GM21381 (cell line): ENCODE results near the gene UBL4A.
A peak's percentile ranks its signal among the peaks of the same experiment; 100 is the strongest.

Experiments used
- ATAC-seq: cut with Tn5 transposase; IDR thresholded peaks from one replicate; pipeline ENCODE4 v1.9.1; 2021; ENCODE audit warnings: mild to moderate bottlenecking, moderate library complexity; ENCODE audit not compliant: unreplicated experiment

UBL4A gene

DNA sequence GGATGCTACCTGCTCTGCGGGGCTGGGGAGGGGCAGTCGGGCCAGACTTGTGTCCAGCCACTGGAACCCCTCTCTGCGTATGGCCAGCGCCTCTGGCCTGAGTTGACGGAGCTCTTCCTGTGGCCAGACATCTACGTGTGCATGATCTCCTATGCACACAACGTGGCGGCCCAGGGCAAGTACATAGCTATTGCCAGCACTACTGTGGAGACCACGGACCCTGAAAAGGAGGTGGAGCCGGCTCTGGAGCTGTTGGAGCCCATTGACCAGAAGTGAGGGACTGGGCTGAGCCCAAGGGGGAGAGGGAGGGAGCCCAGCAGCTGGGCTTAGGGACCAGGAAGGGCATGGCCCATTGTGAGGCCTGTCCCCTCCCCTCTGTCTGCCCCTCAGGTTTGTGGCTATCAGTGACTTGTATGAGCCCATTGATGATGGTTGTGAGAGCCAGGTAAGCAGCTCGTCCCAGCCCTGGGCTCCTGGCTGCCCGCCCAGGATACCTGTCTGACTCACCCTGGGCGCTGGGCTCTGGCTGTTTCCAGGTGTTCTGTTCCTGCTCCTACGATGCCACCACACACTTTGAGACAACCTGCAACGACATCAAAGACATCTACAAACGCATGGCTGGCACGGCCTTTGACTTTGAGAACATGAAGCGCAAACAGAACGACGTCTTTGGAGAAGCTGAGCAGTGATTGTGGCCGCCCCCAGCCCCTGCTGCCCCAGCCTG is 44.3 kb downstream of the UBL4A start:
- no peak for ATAC-seq

DNA sequence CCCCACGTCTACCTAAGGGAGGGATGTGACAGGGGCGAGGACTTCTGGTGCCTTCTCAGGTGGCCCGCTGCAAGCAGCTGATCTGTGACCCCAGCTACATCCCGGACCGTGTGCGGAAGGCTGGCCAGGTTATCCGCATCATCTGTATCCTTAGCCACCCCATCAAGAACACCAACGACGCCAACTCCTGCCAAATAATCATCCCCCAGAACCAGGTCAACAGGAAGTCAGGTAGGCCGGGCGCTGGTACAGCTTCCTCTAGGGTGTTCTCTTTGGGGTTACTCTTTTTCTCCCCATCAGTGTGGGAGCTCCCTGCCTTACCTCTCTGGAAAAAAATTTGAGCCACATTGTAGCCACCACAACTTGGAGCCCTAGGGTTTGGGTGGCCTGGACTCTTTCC is 44.9 kb downstream of the UBL4A start:
- no peak for ATAC-seq

DNA sequence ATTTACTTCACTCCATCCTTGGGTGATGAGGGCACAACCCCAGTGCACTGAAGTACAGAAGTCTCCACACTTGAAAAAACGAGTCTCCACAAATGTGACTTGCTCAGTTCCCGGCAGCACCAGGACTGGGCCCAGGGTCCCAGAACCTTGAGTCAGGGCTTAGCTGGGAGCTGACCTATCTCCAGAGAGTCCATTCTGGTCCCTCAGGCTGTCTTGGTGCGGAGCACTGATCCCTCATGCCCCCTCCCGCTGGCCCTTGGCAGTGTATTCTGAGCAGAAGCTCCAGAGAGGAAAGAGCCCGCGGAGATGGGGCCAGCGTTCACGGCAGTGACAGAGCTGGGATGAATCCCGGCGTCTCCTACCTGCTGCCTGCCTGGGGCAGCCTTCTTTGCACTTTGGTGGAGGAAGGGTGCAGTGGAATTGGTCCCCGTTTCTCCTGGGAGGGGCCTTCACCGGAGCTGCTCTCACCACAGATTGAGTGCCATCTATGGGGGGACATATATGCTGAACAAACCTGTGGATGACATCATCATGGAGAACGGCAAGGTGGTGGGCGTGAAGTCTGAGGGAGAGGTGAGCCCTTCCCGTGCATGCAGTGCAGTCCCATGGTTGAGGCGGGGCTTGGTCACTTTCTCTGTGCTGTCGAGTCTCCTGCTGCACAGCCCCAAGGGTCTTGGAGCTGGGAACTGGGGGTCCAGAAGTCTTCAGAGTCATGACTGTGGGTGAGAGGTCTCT is 45.6 kb downstream of the UBL4A start:
- no peak for ATAC-seq

DNA sequence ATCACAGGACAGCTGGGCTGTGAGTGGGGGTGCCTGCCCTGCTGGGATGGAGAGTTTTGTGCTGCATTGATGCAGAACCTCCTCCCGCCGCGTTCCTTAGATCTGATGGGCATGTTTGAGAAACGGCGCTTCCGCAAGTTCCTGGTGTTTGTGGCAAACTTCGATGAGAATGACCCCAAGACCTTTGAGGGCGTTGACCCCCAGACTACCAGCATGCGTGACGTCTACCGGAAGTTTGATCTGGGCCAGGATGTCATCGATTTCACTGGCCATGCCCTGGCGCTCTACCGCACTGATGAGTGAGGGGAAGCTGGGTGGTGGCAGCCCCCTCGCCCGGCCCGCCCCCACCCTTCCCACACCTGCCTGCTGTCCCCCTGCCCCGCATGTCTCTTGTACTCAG is 46.6 kb downstream of the UBL4A start:
- no peak for ATAC-seq

DNA sequence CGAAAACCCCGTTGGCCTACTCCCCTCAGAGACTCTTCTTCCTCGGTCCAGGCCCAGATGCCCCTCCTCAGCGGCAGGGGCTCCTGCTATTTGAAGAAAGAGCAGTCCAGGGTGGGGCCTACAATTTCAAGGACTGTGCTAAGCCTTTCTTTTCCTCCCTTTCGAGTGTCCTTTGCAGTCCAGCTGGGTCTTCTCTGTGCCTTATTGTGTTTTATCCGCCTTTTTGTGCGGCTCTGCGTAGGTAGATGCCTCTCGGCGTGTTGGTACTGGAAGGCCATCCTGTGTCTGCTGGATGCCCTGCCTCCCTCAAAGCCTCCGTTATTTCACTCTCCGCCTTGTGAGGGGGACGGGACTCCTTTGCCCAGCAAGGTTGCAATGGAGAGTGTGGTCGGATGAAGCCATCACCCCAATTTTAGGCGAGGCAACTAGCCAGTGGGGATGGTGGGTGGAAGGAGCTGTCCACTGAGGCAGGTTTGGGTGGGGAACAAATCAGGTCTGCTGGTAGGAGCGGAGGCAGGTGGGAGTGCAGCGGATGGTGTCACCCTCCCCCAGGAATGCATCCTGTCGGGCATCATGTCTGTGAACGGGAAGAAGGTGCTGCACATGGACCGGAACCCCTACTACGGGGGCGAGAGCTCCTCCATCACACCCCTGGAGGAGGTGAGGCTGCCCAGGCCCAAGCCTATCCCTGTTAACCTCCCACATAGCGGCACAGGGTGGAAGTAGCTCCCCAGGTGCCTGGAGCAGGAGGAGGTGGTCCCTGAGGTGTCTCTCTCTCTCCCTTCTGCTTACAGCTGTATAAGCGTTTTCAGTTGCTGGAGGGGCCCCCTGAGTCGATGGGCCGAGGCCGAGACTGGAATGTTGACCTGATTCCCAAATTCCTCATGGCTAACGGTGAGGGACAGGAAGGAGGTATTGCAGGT is 48.2 kb downstream of the UBL4A start:
- no peak for ATAC-seq

DNA sequence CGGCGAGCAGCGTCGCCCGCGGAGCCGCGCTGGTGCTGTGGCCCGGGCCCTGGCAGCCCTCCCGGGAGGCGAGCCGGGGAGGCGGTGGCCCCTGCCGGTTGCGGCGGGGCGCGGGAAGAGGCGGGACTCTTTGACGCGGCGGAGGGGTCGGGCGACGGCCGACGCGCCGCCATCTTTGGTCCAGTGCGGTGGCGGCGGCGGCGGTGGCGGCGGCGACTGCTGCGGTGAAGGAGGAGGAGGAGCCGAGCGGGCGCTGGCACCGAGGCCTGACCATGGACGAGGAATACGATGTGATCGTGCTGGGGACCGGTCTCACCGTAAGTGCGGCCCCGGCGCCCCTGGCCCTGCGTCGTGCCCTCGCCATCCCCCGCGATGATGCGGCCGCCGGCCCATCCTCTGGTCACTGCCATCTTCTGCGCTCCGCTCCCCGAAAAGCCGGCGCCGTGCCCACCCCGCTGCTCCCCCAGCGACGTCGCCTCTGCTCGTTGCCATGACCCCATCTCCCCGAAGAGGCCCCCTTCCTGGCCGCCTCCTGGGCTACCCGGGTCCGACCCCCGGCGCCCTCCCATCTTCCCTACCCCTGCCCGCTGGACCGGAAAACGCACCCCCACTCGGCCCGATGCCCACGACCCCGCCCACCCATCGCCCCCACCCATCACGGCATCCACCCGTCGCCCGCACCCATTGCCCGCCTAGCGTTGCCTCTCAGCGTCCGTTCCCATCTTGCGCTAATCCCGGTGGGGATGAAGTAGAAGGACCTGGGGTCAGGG is 49.2 kb downstream of the UBL4A start, which contains the start of gene GDI1:
GDI1 (plus strand) TSS at position 172 of the 770 bp plus-strand sequence; CDS start at position 273, 101 bp downstream.
- peak; percentile 43 for ATAC-seq

DNA sequence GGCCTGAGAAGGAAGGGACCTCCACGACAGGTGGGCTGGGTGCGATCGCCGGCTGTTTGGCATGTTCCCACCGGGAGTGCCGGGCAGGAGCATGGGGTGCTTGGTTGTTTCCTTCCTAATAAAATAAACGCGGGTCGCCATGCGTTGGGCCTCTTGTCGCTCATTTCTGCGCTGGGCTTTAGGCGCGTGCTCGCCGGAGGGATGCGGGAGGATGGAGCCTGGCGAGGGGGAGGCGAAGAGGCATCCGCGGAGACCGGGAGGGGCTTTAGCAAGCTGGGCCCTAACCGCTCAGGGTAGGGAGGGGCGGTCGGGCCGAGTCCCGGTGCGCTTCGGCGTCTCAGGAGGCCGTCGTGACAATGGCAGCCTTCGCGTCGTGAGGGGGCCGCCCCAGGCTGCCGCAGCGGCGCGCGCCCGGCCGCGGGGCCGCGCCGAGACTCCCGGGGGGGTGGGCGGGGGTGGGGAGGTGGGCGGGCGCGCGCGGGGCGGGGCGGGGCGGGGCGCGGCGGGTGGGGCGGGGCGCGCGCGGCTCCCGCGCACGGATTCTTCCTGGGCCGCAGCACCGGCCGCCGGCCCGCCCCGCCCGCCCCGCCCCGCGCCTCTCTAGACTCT is 49.9 kb downstream of the UBL4A start:
- peak; percentile 32 for ATAC-seq

DNA sequence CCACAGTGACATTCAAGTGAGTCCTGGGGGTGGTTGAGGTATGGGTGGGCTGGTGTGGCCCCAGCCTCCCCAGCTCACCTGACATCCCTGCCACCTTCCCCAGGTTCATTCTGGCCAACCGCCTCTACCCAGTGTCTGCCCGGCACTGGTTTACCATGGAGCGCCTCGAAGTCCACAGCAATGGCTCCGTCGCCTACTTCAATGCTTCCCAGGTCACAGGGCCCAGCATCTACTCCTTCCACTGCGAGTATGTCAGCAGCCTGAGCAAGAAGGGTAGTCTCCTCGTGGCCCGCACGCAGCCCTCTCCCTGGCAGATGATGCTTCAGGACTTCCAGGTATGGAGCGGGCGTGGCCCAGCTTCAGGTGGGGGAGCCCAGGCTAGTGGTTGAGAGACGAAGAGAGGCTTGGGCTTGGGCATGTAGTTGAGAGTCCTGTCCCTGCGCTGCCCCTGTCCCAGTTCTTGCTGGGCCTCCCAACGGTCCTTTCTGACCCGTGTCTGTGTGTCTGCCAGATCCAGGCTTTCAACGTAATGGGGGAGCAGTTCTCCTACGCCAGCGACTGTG is 51.2 kb downstream of the UBL4A start:
- no peak for ATAC-seq

DNA sequence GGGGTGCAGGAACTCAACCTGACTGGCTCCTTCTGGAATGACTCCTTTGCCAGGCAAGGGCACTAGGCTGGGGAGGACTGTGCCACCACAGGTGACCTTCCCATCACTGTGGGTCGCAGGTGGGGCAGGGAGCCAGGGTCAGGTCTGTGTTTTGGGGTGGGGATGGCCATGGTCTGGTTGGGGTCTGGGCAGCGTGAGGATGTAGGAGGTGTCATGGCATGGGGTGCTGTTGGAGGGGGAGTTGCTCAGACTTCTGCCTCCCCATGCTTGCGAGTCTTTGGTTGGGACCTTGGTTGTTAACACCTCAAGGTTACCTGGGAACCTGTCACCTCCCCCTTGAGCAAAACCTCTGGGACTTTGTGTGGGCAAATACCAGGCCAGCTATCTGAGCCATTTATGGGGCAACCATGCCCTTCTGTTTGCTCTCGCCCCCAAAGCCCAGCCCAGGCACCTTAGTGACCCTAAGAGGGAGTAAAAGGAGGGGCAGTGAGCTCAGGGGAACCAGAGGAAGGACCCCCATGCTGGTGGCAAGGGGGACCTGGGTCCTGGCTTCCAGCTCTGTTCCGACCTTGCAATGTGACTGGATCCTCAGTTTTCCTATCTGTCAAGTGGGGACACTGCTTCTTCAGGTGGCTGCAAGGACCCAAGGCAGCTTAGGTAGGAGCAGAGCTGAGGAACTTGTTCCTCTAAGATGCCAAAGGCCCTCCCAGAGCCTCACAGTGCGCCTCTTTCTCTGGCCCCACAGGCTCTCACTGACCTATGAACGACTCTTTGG is 51.8 kb downstream of the UBL4A start:
- ATAC-seq = no peak
